M059J (cell line): ENCODE measurements around the gene SYNM. TPM values are rescaled to one million over a fixed set of nuclear protein-coding genes. Genes with fewer than 3 reads are reported as not detected.

ENCODE experiments used
- DNase-seq: peaks from one replicate; pipeline ENCODE4 v3.0.0-alpha.2; 2012; ENCODE audit warnings: low read depth
- total RNA-seq: library from RNA; depleted of rRNA; stranded (reverse); fragments of >200 nt; shearing (Covaris generic); gene quantifications from 2 replicates; pipeline ENCODE4 v1.2.3, GENCODE V29; 2014

SYNM gene
- total RNA-seq, 1 experiment from 2014 or later: 4.1 TPM

- DNase-seq: no peak
Measured at GRCh38 chr15:99084965-99085364, 19.9 kb upstream of the SYNM start.

GRCh38 chr15:99085413-99086326 lies 19.2 kb upstream of the SYNM start:
- DNase-seq: peak; percentile 31

- DNase-seq: no peak
Measured at GRCh38 chr15:99086327-99086667, 18.6 kb upstream of the SYNM start.

GRCh38 chr15:99087405-99087943 lies 17.4 kb upstream of the SYNM start:
- DNase-seq: no peak

GRCh38 chr15:99090011-99090699 lies 14.7 kb upstream of the SYNM start:
- no peak for DNase-seq

- DNase-seq: no peak
Measured at GRCh38 chr15:99090938-99091337, 13.9 kb upstream of the SYNM start.

- DNase-seq: no peak
Measured at GRCh38 chr15:99092554-99093172, 12.2 kb upstream of the SYNM start.

GRCh38 chr15:99095626-99096025 lies 9.3 kb upstream of the SYNM start:
- DNase-seq: no peak

GRCh38 chr15:99096173-99096893 lies 8.5 kb upstream of the SYNM start:
- DNase-seq: no peak

GRCh38 chr15:99096894-99097426 lies 7.9 kb upstream of the SYNM start:
- no peak for DNase-seq

- no peak for DNase-seq
Measured at GRCh38 chr15:99097441-99098410, 7.2 kb upstream of the SYNM start.

GRCh38 chr15:99098426-99098825 lies 6.5 kb upstream of the SYNM start:
- DNase-seq: no peak

- DNase-seq: no peak
Measured at GRCh38 chr15:99098991-99099390, 5.9 kb upstream of the SYNM start.

- DNase-seq: no peak
Measured at GRCh38 chr15:99099661-99100060, 5.2 kb upstream of the SYNM start.

GRCh38 chr15:99100245-99101173 lies 4.4 kb upstream of the SYNM start:
- peak; percentile 61 for DNase-seq

- DNase-seq: no peak
Measured at GRCh38 chr15:99101501-99101900, 3.4 kb upstream of the SYNM start.

- no peak for DNase-seq
Measured at GRCh38 chr15:99102332-99103235, 2.3 kb upstream of the SYNM start.

GRCh38 chr15:99103279-99103678 lies 1.6 kb upstream of the SYNM start:
- no peak for DNase-seq
